Gastrocnemius medialis (tissue), 4 donors: ENCODE results near the gene MARK2. TPM values are rescaled to one million over a fixed set of nuclear protein-coding genes. Genes with fewer than 3 reads are reported as not detected.

Experiments
- ATAC-seq, 2 donors: fragments of 150-250 bp; one replicate each; pipeline ENCODE4 v1.9.1; 2016
- DNase-seq, 2 donors: peaks; one replicate each; pipeline ENCODE4 v3.0.0-alpha.2; 2019
- H3K27ac ChIP-seq, 4 donors: fragments of 200-600 bp; sonication (generic); 1 replicate in 1 of 4; 2 replicates in 3 of 4; pipeline ENCODE4 v1.5.1; 2016 to 2018; ENCODE audit warnings: mild to moderate bottlenecking in 2 of 4, moderate library complexity in 1 of 4
- H3K27me3 ChIP-seq, 3 donors: fragments of 200-600 bp; sonication (generic) in 2 of 3; 1 replicate in 1 of 3; 2 replicates in 2 of 3; pipeline versions ENCODE4 v1.5.1 to v1.6.0; 2016 to 2019; ENCODE audit warnings: mild to moderate bottlenecking in 1 of 3, moderate library complexity in 1 of 3
- H3K36me3 ChIP-seq, 2 donors: fragments of 200-600 bp; sonication (generic) in 1 of 2; one replicate each; pipeline ENCODE4 v1.5.1; 2017 to 2018
- H3K4me1 ChIP-seq, 2 donors: fragments of 200-600 bp; sonication (generic) in 1 of 2; one replicate each; pipeline ENCODE4 v1.5.1; 2016 to 2017; ENCODE audit warnings: mild to moderate bottlenecking in 2 of 2
- H3K4me3 ChIP-seq, 4 donors: fragments of 200-600 bp; sonication (generic) in 3 of 4; 1 replicate in 1 of 4; 2 replicates in 3 of 4; pipeline ENCODE4 v1.5.1; 2016 to 2019; ENCODE audit warnings: mild to moderate bottlenecking in 2 of 4
- H3K9me3 ChIP-seq, 3 donors: fragments of 200-600 bp; sonication (generic) in 2 of 3; 1 replicate in 1 of 3; 2 replicates in 2 of 3; pipeline ENCODE4 v1.5.1; 2016 to 2019
- CTCF ChIP-seq, 5 experiments: fragments of 450-650 bp in 3 of 5; fragments of 200-600 bp in 2 of 5; sonication (generic) in 2 of 5; IDR thresholded peaks in 4 of 5; conservative IDR thresholded peaks in 1 of 5; 1 replicate in 4 of 5; 2 replicates in 1 of 5; pipeline ENCODE4 v1.5.1; 2016 to 2019; ENCODE audit warnings: antibody characterized with exemption in 5 of 5, mild to moderate bottlenecking in 3 of 5, moderate library complexity in 3 of 5
- POLR2A ChIP-seq, 2 donors: fragments of 450-650 bp; IDR thresholded peaks; one replicate each; pipeline ENCODE4 v1.6.1; 2017; ENCODE audit warnings: antibody characterized with exemption in 2 of 2, mild to moderate bottlenecking in 2 of 2, moderate library complexity in 2 of 2
- in situ Hi-C, 4 donors: fragments of 200-750 bp; cut with MboI; loops; one replicate each; pipeline versions ENCODE4 v1.15.0 to v1.8.0; 2017; ENCODE audit warnings: low sequenced_read_pairs in 4 of 4
- intact Hi-C: fragments of 100-400 bp; cut with DNase I; formaldehyde crosslinking; loops from one replicate; pipeline ENCODE4 v1.15.1; 2023; ENCODE audit warnings: low total_unique reads
- total RNA-seq, 4 donors: library from RNA; depleted of rRNA; stranded (reverse); fragments of >200 nt; gene quantifications; one replicate each; pipeline versions ENCODE4 v1.1.0 to v1.2.3, GENCODE V29; 2016

The MARK2 gene
- total RNA-seq, 4 donors from 2014 or later, result 17.8 to 37.2 (median 30.3) TPM

GRCh38 chr11:63920126-63920938 is 81.4 kb downstream of the MARK2 start:
- Histone ChIP-seq H3K36me3 (no peaks in the 10 kb centered on the region), H3K9me3 (no peaks in the 10 kb centered on the region), H3K4me1 (peaks cover 28 to 39% of the 10 kb centered on the region in 2 donors), H3K27me3 (no peaks in the 10 kb centered on the region), H3K27ac (peak overlapping the region in 3 of 4 donors; percentile 76 to 81 (median 78)), H3K4me3 (peak overlapping the region in 1 of 4 donors; percentile 44)
- in situ Hi-C loops (no loop called here), intact Hi-C loops (no loop called here)
- TF ChIP-seq POLR2A (IDR thresholded peaks at IDR 0.05) (no peak), CTCF (IDR thresholded peaks at IDR 0.05 in 4 of 5, conservative IDR thresholded peaks at IDR 0.05 in 1 of 5) (no peak)
- ATAC-seq (no peak), DNase-seq (peak in 1 of 2 donors; percentile 41)

GRCh38 chr11:63920939-63921417 is 82.1 kb downstream of the MARK2 start:
- TF ChIP-seq POLR2A (IDR thresholded peaks at IDR 0.05) (no peak), CTCF (IDR thresholded peaks at IDR 0.05 in 4 of 5, conservative IDR thresholded peaks at IDR 0.05 in 1 of 5) (peak in 3 of 5 experiments; percentile 30 to 41 (median 40))
- DNase-seq (no peak), ATAC-seq (no peak)
- H3K9me3 ChIP-seq, result no peaks in the 10 kb centered on the region
- in situ Hi-C loops, result no loop called here
- H3K27ac ChIP-seq, result peak overlapping the region in 1 of 4 donors; percentile 81
- no peak overlapping the region for H3K4me3 ChIP-seq
- H3K4me1 ChIP-seq, result peaks cover 25 to 33% of the 10 kb centered on the region in 2 donors
- H3K36me3 ChIP-seq, result no peaks in the 10 kb centered on the region
- no peaks in the 10 kb centered on the region for H3K27me3 ChIP-seq
- intact Hi-C loops, result no loop called here

GRCh38 chr11:63922673-63923192 is 83.8 kb downstream of the MARK2 start:
- H3K27ac ChIP-seq, result no peak overlapping the region
- H3K4me3 ChIP-seq, result no peak overlapping the region
- H3K36me3 ChIP-seq, result no peaks in the 10 kb centered on the region
- DNase-seq, result no peak
- intact Hi-C loops, result no loop called here
- no peaks in the 10 kb centered on the region for H3K27me3 ChIP-seq
- in situ Hi-C loops, result no loop called here
- no peaks in the 10 kb centered on the region for H3K9me3 ChIP-seq
- no peak for TF ChIP-seq POLR2A (IDR thresholded peaks at IDR 0.05)
- ATAC-seq, result no peak
- H3K4me1 ChIP-seq, result peaks cover 14 to 19% of the 10 kb centered on the region in 2 donors

- H3K4me3 ChIP-seq, result no peak overlapping the region
- no peaks in the 10 kb centered on the region for H3K36me3 ChIP-seq
- no peaks in the 10 kb centered on the region for H3K27me3 ChIP-seq
- peaks cover 11 to 14% of the 10 kb centered on the region in 2 donors for H3K4me1 ChIP-seq
- H3K9me3 ChIP-seq, result no peaks in the 10 kb centered on the region
- no peak overlapping the region for H3K27ac ChIP-seq
- TF ChIP-seq POLR2A (IDR thresholded peaks at IDR 0.05), result no peak
- no peak for TF ChIP-seq CTCF (IDR thresholded peaks at IDR 0.05 in 4 of 5, conservative IDR thresholded peaks at IDR 0.05 in 1 of 5)
- intact Hi-C loops, result no loop called here
- no peak for ATAC-seq
- DNase-seq, result no peak
- in situ Hi-C loops, result no loop called here
Observed at GRCh38 chr11:63923319-63923718, 84.4 kb downstream of the MARK2 start.

GRCh38 chr11:63929616-63930015 is 90.7 kb downstream of the MARK2 start:
- no peaks in the 10 kb centered on the region for H3K27me3 ChIP-seq
- ATAC-seq, result no peak
- in situ Hi-C loops (no loop called here), intact Hi-C loops (no loop called here)
- H3K4me1 ChIP-seq, result no peaks in the 10 kb centered on the region
- no peak overlapping the region for H3K4me3 ChIP-seq
- H3K9me3 ChIP-seq, result no peaks in the 10 kb centered on the region
- no peaks in the 10 kb centered on the region for H3K36me3 ChIP-seq
- no peak for TF ChIP-seq POLR2A (IDR thresholded peaks at IDR 0.05)
- TF ChIP-seq CTCF (IDR thresholded peaks at IDR 0.05 in 4 of 5, conservative IDR thresholded peaks at IDR 0.05 in 1 of 5), result no peak
- DNase-seq, result no peak
- no peak overlapping the region for H3K27ac ChIP-seq
